Neural cell (in vitro differentiated cells): Measurements from ENCODE around the gene CASP2.

Experiments
- EP300 ChIP-seq: fragments of 450-650 bp; conservative IDR thresholded peaks from 2 replicates; pipeline ENCODE4 v1.6.1; 2014; ENCODE audit warnings: antibody characterized with exemption, mild to moderate bottlenecking, moderate library complexity; ENCODE audit not compliant: poor library complexity, severe bottlenecking
- EZH2 ChIP-seq: fragments of 200-600, 300-800 bp; shearing (Covaris generic), sonication (generic); IDR thresholded peaks from 2 replicates; pipeline ENCODE4 v1.6.1; 2014; ENCODE audit warnings: antibody characterized with exemption, low read length, borderline replicate concordance, mild to moderate bottlenecking; ENCODE audit not compliant: insufficient read depth, poor library complexity, severe bottlenecking
- MXI1 ChIP-seq: fragments of 450-650 bp; conservative IDR thresholded peaks from 2 replicates; pipeline ENCODE4 v1.6.1; 2014; ENCODE audit warnings: antibody characterized with exemption, mild to moderate bottlenecking; ENCODE audit not compliant: poor library complexity, severe bottlenecking
- POLR2AphosphoS5 ChIP-seq: IDR thresholded peaks from 2 replicates; pipeline ENCODE4 v1.6.1; 2012
- RAD21 ChIP-seq: fragments of 450-650 bp; conservative IDR thresholded peaks from 2 replicates; pipeline ENCODE4 v1.6.1; 2014; ENCODE audit warnings: antibody characterized with exemption, mild to moderate bottlenecking, moderate library complexity
- SMC3 ChIP-seq: fragments of 450-650 bp; conservative IDR thresholded peaks from 2 replicates; pipeline ENCODE4 v1.6.1; 2014; ENCODE audit warnings: antibody characterized with exemption, mild to moderate bottlenecking, moderate library complexity; ENCODE audit not compliant: poor library complexity
- TAF1 ChIP-seq: IDR thresholded peaks from 2 replicates; pipeline ENCODE4 v1.6.1; 2012; ENCODE audit warnings: low read depth
- TF ChIP-seq, protein P1 (sequence below): fragments of 450-650 bp; IDR thresholded peaks from 2 replicates; pipeline ENCODE4 v1.5.1; 2014; ENCODE audit warnings: antibody characterized with exemption, mild to moderate bottlenecking, moderate library complexity; ENCODE audit not compliant: poor library complexity, severe bottlenecking
- TF ChIP-seq, protein P2 (sequence below): IDR thresholded peaks from 2 replicates; pipeline ENCODE4 v1.6.1; 2012; ENCODE audit warnings: borderline replicate concordance

DNA sequence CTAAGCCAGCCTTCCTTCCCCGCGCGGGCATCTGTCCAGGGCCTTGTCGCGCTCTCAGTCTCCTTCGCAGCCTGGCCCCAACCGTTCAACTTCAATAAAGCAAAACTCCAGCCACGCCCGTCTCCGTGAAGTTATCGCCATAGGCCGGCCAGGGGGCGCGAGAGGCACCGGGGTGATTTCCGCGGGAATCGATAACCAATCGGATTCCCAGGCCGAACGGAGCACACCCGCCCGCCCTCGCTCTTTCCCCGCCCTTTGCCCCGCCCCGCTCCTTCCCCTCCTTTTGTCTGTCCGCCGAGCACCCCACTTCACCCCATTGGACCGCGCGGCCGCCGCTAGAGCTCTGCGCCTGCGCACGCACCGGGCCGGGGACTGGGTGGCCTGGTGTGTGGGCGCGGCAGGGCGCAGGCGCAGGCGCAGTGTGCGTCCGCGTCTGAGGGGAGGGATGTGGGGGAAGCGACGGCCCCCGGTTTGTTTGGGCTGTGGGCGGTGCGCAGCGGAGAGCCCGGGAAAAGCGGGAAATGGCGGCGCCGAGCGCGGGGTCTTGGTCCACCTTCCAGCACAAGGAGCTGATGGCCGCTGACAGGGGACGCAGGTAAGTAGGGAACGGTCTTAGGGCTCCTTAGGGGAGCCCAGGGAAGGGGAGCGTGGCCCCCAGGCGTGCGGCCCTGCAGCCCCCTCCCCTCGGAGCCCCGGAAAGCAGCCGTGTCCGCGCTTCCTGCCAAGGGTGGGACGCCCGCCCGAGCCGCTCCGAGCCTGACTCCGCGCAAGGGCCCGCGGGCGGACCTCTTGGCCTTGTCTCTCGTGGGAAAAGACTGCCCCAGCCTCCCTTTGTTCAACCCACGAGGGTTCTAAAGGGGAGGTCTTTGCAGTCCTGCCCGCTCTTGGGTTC is at the start of gene CASP2:
- TF ChIP-seq, protein P1, sequence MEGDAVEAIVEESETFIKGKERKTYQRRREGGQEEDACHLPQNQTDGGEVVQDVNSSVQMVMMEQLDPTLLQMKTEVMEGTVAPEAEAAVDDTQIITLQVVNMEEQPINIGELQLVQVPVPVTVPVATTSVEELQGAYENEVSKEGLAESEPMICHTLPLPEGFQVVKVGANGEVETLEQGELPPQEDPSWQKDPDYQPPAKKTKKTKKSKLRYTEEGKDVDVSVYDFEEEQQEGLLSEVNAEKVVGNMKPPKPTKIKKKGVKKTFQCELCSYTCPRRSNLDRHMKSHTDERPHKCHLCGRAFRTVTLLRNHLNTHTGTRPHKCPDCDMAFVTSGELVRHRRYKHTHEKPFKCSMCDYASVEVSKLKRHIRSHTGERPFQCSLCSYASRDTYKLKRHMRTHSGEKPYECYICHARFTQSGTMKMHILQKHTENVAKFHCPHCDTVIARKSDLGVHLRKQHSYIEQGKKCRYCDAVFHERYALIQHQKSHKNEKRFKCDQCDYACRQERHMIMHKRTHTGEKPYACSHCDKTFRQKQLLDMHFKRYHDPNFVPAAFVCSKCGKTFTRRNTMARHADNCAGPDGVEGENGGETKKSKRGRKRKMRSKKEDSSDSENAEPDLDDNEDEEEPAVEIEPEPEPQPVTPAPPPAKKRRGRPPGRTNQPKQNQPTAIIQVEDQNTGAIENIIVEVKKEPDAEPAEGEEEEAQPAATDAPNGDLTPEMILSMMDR = peak; percentile 61
- TF ChIP-seq POLR2AphosphoS5 (peak; percentile 96), EZH2 (no peak), TAF1 (peak; percentile 76), EP300 (peak; percentile 34), SMC3 (peak; percentile 28), MXI1 (peak; percentile 82), RAD21 (peak; percentile 28)
- TF ChIP-seq, protein P2, sequence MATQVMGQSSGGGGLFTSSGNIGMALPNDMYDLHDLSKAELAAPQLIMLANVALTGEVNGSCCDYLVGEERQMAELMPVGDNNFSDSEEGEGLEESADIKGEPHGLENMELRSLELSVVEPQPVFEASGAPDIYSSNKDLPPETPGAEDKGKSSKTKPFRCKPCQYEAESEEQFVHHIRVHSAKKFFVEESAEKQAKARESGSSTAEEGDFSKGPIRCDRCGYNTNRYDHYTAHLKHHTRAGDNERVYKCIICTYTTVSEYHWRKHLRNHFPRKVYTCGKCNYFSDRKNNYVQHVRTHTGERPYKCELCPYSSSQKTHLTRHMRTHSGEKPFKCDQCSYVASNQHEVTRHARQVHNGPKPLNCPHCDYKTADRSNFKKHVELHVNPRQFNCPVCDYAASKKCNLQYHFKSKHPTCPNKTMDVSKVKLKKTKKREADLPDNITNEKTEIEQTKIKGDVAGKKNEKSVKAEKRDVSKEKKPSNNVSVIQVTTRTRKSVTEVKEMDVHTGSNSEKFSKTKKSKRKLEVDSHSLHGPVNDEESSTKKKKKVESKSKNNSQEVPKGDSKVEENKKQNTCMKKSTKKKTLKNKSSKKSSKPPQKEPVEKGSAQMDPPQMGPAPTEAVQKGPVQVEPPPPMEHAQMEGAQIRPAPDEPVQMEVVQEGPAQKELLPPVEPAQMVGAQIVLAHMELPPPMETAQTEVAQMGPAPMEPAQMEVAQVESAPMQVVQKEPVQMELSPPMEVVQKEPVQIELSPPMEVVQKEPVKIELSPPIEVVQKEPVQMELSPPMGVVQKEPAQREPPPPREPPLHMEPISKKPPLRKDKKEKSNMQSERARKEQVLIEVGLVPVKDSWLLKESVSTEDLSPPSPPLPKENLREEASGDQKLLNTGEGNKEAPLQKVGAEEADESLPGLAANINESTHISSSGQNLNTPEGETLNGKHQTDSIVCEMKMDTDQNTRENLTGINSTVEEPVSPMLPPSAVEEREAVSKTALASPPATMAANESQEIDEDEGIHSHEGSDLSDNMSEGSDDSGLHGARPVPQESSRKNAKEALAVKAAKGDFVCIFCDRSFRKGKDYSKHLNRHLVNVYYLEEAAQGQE = peak; percentile 83
